NCI-H2107 treated with DMSO at 0.1 percent for 48 hours (cell line): Measurements from ENCODE around the gene NEK9.
A peak's percentile ranks its signal among the peaks of the same experiment; 100 is the strongest.

Experiments
- DNase-seq: peaks from one replicate; lab custom pipeline; 2025; ENCODE audit not compliant: unreplicated experiment; lab: John Stamatoyannopoulos, UW

Gene NEK9

DNA sequence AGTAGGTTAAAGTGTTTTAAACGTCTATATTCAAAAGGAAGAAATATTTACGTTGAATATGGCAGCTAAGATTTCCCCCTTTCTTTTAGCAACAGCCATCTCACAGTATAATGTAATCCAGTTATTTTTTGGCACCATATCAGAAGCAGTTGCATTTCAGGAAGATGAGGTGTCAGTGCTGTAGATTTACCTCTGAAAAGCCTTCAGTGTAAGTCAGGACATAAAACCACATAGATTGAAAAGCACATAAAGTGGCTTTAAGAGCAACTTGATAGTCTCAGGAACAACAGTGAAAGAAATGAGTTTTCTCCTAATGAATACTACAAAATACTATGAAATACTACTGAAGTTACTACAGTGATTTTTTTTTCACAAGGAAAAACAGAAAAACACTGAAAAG lies 82.5 kb downstream of the NEK9 start:
- DNase-seq: peak; percentile 78

DNA sequence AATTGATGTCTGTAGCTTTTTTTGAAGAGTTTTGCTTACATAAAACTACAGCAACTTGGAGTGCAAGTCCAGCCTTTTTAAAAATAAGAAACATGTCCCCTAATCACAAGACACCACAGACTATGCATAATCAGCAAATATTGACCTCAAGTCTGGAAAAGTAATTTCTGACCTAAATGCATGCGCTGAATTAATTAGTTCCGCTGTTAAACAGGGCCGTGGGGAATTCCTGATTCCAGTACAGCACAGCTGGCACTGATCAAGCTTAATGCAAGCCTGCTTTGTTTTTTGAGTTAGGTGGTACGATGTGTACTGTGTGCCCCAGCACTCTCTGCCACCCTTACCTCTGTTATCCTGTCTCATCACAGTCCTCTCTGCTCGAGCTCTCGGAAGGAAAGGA lies 84.8 kb downstream of the NEK9 start:
- no peak for DNase-seq

DNA sequence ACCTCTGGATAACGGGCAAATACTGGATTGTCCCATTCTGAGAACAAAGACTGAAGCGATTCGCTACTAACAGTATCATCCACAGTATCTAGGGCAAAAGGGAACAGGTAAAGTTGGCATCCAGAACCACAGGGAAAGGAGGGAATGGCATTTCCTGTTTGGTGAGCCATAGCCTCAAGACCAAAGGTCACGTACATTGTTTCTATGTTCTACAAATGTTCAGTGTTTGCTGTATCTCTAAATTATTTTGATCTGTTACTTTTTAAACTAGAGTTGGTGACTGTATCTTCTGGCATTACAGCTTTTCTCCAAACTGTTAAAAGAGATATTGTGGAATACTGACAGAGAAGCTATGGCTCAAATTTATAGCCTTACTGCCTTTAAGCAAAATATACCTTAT lies 85.2 kb downstream of the NEK9 start:
- no peak for DNase-seq

DNA sequence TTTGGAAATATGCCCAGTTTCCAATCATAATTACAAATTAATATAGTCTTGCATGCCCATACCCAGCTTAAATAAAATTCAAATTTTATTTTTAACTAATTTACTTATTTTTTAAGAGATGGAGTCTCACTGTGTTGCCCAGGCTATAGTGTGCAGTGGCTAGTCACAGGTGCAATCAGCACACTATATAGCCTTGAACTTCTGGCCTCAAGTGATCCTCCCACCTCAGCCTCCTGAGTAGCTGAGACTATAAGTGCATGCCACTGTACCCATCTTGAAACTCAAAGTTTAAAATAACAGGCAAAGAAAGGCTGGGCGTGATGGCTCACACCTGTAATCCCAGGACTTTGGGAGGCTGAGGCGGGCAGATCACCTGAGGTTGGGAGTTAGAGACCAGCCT lies 85.9 kb downstream of the NEK9 start:
- no peak for DNase-seq

DNA sequence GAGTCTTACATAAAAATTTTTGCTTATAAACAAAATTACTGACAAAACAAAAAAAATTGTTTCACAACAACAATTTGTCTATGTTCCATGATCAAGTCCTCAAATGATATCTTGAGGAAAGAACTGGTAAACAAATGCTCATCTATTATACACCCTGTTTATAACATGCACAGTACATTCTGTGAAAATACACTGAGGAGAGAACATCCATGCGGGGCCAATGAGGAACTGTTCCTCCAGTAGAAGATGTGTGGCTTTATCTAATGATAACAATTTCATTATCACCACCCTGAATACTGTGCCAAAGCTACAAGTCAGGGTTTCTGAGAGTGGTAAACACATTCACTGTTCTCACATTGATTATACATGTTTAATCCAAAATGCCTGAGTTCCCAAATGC lies 86.3 kb downstream of the NEK9 start:
- DNase-seq: no peak

DNA sequence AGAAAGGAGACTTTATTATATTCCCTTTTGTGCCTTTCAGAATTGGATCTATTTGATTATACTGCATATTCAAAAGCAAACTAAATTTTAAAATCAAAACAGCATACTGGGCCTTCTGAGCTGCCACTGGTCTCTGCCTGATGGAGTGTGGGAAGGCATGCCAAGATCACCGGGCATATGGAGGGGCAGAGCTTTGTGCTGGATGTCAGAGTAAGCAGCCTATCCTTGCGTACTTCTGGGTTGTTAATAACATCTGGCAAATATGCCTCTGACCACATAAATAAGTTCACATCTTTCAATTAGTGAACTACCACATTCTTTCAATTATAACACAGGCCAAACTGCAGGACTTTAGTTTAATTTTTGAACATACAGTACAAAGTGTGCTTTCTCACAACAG lies 93.9 kb downstream of the NEK9 start:
- DNase-seq: no peak

DNA sequence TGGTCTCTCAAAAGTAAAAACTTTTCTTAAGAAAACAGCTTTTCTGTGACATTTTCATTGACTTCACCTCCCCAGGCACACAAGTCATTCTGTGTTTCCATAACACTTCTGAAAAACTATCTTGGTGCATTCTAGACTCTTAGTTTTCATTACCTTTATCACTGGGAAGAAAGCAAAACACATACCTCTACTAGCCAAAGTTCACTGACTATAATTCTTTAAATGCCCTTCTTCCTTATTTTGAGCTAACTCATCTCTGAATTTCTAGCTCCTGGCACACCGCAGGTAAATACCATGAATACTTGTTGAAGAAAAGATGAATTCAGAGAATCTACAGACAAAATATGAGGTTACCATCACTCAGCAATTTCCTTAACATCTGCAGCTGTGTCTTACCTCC lies 96.7 kb downstream of the NEK9 start:
- DNase-seq: no peak
